ENCODE measurements around the gene SCG5.

SCG5 gene

DNA sequence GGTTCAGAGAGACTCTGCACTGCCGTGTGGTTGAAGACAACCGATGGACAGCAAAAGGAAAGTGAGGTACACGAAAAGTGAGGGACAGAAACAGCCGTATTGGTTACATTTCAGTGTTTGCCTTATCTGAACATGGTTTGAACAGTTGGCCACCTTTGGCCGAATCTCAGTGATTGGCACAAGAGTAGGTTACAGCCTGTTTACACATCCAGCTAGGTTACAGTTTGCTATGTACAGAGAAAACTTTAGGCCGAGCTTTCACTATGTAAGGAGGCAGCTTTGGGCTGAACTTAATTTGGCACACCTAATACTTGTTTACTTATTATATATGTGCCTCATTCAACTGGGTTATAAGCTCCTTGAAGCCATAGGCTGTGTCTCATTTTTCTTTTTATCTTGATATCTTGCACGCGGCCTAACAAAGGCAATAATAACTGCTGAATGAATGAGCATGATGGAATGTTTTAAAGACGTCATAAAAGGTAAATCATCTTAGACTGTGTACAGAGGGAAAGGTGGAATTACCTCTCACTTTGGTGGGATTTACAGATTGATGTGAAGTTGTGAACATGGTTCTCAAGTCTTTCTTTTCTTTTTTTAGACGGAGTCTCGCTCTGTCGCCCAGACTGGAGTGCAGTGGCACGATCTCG is 59.1 kb downstream of the SCG5 start:
- H2AFZ ChIP-seq (ENCODE audit: insufficient read depth, low read length, poor library complexity), result no peak overlapping the region
- H4K12ac ChIP-seq (ENCODE audit: low read depth, low read length), result no peak overlapping the region
- no peak overlapping the region for H3K4me2 ChIP-seq (ENCODE audit: low read length)
- DNase-seq, result peak in 1 of 2 donors; percentile 36
- H2BK12ac ChIP-seq (ENCODE audit: low read length), result no peak overlapping the region
- H3K79me1 ChIP-seq (ENCODE audit: low read length), result no peaks in the 10 kb centered on the region
- H4K91ac ChIP-seq (ENCODE audit: low read depth, low read length), result no peak overlapping the region
- no peak overlapping the region for H3K4ac ChIP-seq (ENCODE audit: low read depth, low read length)
- H3K27ac ChIP-seq (ENCODE audit: low read depth, low read length), result no peak overlapping the region
- no peak overlapping the region for H3K14ac ChIP-seq (ENCODE audit: low read length)
- H2AK5ac ChIP-seq (ENCODE audit: low read length), result no peak overlapping the region
- H3K18ac ChIP-seq (ENCODE audit: low read length), result no peak overlapping the region
- H3K36me3 ChIP-seq (ENCODE audit: control insufficient read depth in 1 of 2, insufficient read depth in 2 of 2, low read length in 2 of 2), result no peaks in the 10 kb centered on the region
- no peaks in the 10 kb centered on the region for H3K79me2 ChIP-seq (ENCODE audit: control insufficient read depth, insufficient read depth, low read length, poor library complexity)
- H2BK5ac ChIP-seq (ENCODE audit: low read depth, low read length, poor library complexity), result no peak overlapping the region
- H2BK120ac ChIP-seq (ENCODE audit: insufficient read depth, low read length, poor library complexity), result no peak overlapping the region
- no peak overlapping the region for H4K8ac ChIP-seq (ENCODE audit: low read depth, low read length)
- no peaks in the 10 kb centered on the region for H3K4me1 ChIP-seq (ENCODE audit: control insufficient read depth in 1 of 2, insufficient read depth in 2 of 2, low read length in 2 of 2)
- no peak overlapping the region for H3K23ac ChIP-seq (ENCODE audit: low read length)
- H3K27me3 ChIP-seq (ENCODE audit: insufficient read depth, low read length), result no peaks in the 10 kb centered on the region
- no CpG with 5 or more reads among the region's 14 CpGs for WGBS (ENCODE audit: extremely low coverage, insufficient coverage, insufficient read length)
- H3K4me3 ChIP-seq (ENCODE audit: low read depth, low read length), result no peak overlapping the region
- H3K9ac ChIP-seq (ENCODE audit: low read length), result no peak overlapping the region
- peaks cover 1% of the 10 kb centered on the region for H3K9me3 ChIP-seq (ENCODE audit: insufficient read depth, low read depth, low read length)

DNA sequence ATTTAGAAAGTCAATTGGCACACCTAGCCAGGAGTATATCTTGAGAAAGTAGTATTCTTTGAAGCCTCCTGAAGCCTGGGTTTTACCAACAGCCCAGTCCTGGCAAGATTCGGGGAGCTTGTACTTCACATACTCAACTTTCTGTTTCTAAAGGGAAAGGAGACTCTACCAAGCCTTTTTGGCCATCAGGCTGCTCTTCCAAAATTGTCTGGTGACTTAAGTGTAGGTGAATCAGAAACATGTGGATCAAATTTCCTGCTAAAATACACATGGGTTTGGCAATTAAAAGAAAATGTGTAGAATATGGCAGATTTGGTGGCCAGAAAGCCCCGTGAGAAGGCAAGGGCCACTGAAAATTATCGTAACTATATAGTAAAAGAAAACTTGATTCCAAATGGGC is 60.4 kb downstream of the SCG5 start:
- Histone ChIP-seq H3K79me1 (ENCODE audit: low read length) (no peaks in the 10 kb centered on the region), H3K4me1 (ENCODE audit: control insufficient read depth in 1 of 2, insufficient read depth in 2 of 2, low read length in 2 of 2) (peaks cover 0 to 2% of the 10 kb centered on the region in 2 experiments), H3K18ac (ENCODE audit: low read length) (no peak overlapping the region), H2BK5ac (ENCODE audit: low read depth, low read length, poor library complexity) (no peak overlapping the region), H4K8ac (ENCODE audit: low read depth, low read length) (no peak overlapping the region), H3K4me3 (ENCODE audit: low read depth, low read length) (no peak overlapping the region), H3K4me2 (ENCODE audit: low read length) (no peak overlapping the region), H2BK120ac (ENCODE audit: insufficient read depth, low read length, poor library complexity) (no peak overlapping the region), H3K14ac (ENCODE audit: low read length) (no peak overlapping the region), H3K4ac (ENCODE audit: low read depth, low read length) (no peak overlapping the region), H3K79me2 (ENCODE audit: control insufficient read depth, insufficient read depth, low read length, poor library complexity) (no peaks in the 10 kb centered on the region), H3K9ac (ENCODE audit: low read length) (no peak overlapping the region), H4K91ac (ENCODE audit: low read depth, low read length) (no peak overlapping the region), H4K12ac (ENCODE audit: low read depth, low read length) (no peak overlapping the region), H3K27me3 (ENCODE audit: insufficient read depth, low read length) (no peaks in the 10 kb centered on the region), H3K36me3 (ENCODE audit: control insufficient read depth in 1 of 2, insufficient read depth in 2 of 2, low read length in 2 of 2) (no peaks in the 10 kb centered on the region), H2AK5ac (ENCODE audit: low read length) (no peak overlapping the region), H2BK12ac (ENCODE audit: low read length) (no peak overlapping the region), H3K9me3 (ENCODE audit: insufficient read depth, low read depth, low read length) (peaks cover 1% of the 10 kb centered on the region), H3K27ac (ENCODE audit: low read depth, low read length) (no peak overlapping the region), H3K23ac (ENCODE audit: low read length) (no peak overlapping the region), H2AFZ (ENCODE audit: insufficient read depth, low read length, poor library complexity) (no peak overlapping the region)
- no peak for DNase-seq
- WGBS (ENCODE audit: extremely low coverage, insufficient coverage, insufficient read length), result no CpG with 5 or more reads among the region's 3 CpGs

DNA sequence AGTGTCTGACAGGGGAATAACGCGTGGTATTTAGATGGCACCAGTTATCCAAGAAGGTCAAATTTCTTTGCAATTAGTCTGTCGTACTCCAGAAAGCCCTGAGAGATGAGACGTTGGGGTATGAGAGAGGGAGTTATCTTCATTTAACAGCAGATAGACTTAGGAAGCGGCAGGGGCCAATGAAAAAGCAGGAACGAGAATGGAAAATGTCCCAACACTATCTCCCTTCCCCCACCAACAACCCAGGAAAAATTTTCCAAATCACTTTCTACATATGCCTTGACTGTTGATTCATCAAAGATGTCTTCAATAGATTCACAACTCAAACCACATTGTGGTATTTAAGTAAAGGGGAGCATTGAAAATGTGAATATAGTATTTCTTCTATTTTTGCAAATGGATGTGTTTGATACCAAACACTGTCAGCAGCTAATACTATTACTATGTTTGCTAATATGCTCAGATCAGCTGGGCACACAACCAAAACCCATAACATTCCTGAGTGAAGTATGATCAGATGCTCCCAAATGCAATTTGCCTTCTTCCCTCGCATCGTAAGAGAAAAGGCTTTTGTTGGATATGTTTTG is 63.0 kb downstream of the SCG5 start:
- H3K4me1 ChIP-seq (ENCODE audit: control insufficient read depth in 1 of 2, insufficient read depth in 2 of 2, low read length in 2 of 2), result peaks cover 0 to 3% of the 10 kb centered on the region in 2 experiments
- H3K14ac ChIP-seq (ENCODE audit: low read length), result no peak overlapping the region
- no CpG with 5 or more reads among the region's 8 CpGs for WGBS (ENCODE audit: extremely low coverage, insufficient coverage, insufficient read length)
- no peaks in the 10 kb centered on the region for H3K36me3 ChIP-seq (ENCODE audit: control insufficient read depth in 1 of 2, insufficient read depth in 2 of 2, low read length in 2 of 2)
- no peak overlapping the region for H4K12ac ChIP-seq (ENCODE audit: low read depth, low read length)
- no peak overlapping the region for H2BK12ac ChIP-seq (ENCODE audit: low read length)
- H3K4me3 ChIP-seq (ENCODE audit: low read depth, low read length), result no peak overlapping the region
- no peaks in the 10 kb centered on the region for H3K79me2 ChIP-seq (ENCODE audit: control insufficient read depth, insufficient read depth, low read length, poor library complexity)
- no peaks in the 10 kb centered on the region for H3K79me1 ChIP-seq (ENCODE audit: low read length)
- no peaks in the 10 kb centered on the region for H3K27me3 ChIP-seq (ENCODE audit: insufficient read depth, low read length)
- peaks cover 1% of the 10 kb centered on the region for H3K9me3 ChIP-seq (ENCODE audit: insufficient read depth, low read depth, low read length)
- H4K91ac ChIP-seq (ENCODE audit: low read depth, low read length), result no peak overlapping the region
- no peak for DNase-seq
- H4K8ac ChIP-seq (ENCODE audit: low read depth, low read length), result no peak overlapping the region
- H3K4me2 ChIP-seq (ENCODE audit: low read length), result no peak overlapping the region
- H2BK5ac ChIP-seq (ENCODE audit: low read depth, low read length, poor library complexity), result no peak overlapping the region
- H3K9ac ChIP-seq (ENCODE audit: low read length), result no peak overlapping the region
- no peak overlapping the region for H2BK120ac ChIP-seq (ENCODE audit: insufficient read depth, low read length, poor library complexity)
- H3K4ac ChIP-seq (ENCODE audit: low read depth, low read length), result no peak overlapping the region
- H2AK5ac ChIP-seq (ENCODE audit: low read length), result no peak overlapping the region
- no peak overlapping the region for H2AFZ ChIP-seq (ENCODE audit: insufficient read depth, low read length, poor library complexity)
- H3K27ac ChIP-seq (ENCODE audit: low read depth, low read length), result no peak overlapping the region
- no peak overlapping the region for H3K18ac ChIP-seq (ENCODE audit: low read length)
- no peak overlapping the region for H3K23ac ChIP-seq (ENCODE audit: low read length)

- Histone ChIP-seq H2BK5ac (ENCODE audit: low read depth, low read length, poor library complexity) (no peak overlapping the region), H3K4me1 (ENCODE audit: control insufficient read depth in 1 of 2, insufficient read depth in 2 of 2, low read length in 2 of 2) (peaks cover 0 to 3% of the 10 kb centered on the region in 2 experiments), H2BK12ac (ENCODE audit: low read length) (no peak overlapping the region), H3K18ac (ENCODE audit: low read length) (no peak overlapping the region), H3K79me2 (ENCODE audit: control insufficient read depth, insufficient read depth, low read length, poor library complexity) (no peaks in the 10 kb centered on the region), H3K79me1 (ENCODE audit: low read length) (no peaks in the 10 kb centered on the region), H4K91ac (ENCODE audit: low read depth, low read length) (no peak overlapping the region), H3K9me3 (ENCODE audit: insufficient read depth, low read depth, low read length) (peaks cover 1% of the 10 kb centered on the region), H2AFZ (ENCODE audit: insufficient read depth, low read length, poor library complexity) (no peak overlapping the region), H3K4ac (ENCODE audit: low read depth, low read length) (no peak overlapping the region), H2BK120ac (ENCODE audit: insufficient read depth, low read length, poor library complexity) (no peak overlapping the region), H3K9ac (ENCODE audit: low read length) (no peak overlapping the region), H3K27ac (ENCODE audit: low read depth, low read length) (no peak overlapping the region), H3K4me2 (ENCODE audit: low read length) (no peak overlapping the region), H4K12ac (ENCODE audit: low read depth, low read length) (no peak overlapping the region), H3K23ac (ENCODE audit: low read length) (no peak overlapping the region), H2AK5ac (ENCODE audit: low read length) (no peak overlapping the region), H3K4me3 (ENCODE audit: low read depth, low read length) (no peak overlapping the region), H3K14ac (ENCODE audit: low read length) (no peak overlapping the region), H3K27me3 (ENCODE audit: insufficient read depth, low read length) (no peaks in the 10 kb centered on the region), H3K36me3 (ENCODE audit: control insufficient read depth in 1 of 2, insufficient read depth in 2 of 2, low read length in 2 of 2) (no peaks in the 10 kb centered on the region), H4K8ac (ENCODE audit: low read depth, low read length) (no peak overlapping the region)
- no CpG with 5 or more reads among the region's 2 CpGs for WGBS (ENCODE audit: extremely low coverage, insufficient coverage, insufficient read length)
- no peak for DNase-seq
Measured at GRCh38 chr15:32705446-32705845, 63.9 kb downstream of the SCG5 start.
